GM12891 (cell line): ENCODE measurements around the gene BTBD3.

Experiments
- POLR2A ChIP-seq: IDR thresholded peaks from 2 replicates; pipeline ENCODE4 v1.6.1; 2011; ENCODE audit warnings: low read depth, low read length, control low read depth
- POLR2AphosphoS5 ChIP-seq: IDR thresholded peaks from 2 replicates; pipeline ENCODE4 v1.6.1; 2011; ENCODE audit warnings: low read depth, low read length, control low read depth

DNA sequence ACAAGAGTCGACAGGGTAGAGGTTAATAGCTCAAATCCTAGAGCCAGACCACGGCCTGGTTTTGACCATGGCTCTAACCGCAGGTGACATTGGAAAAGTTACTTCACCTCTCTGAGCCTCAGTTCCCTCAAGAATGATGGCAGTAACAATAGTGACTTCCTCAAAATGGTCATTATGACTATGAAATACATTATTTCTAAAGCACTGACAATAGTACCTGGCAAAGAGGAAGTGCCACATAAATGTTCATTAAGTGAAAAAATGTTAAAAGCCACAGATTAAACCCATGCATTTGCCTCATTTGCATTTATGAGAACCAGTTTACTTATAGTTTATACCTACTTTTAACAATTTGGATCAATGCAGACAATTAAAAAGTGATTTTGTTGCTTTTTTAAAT is 12.3 kb downstream of the BTBD3 start:
- TF ChIP-seq POLR2A (no peak), POLR2AphosphoS5 (no peak)
